G401.6 (cell line): ENCODE measurements around the gene FBXL14.
"Not testable (repeated sequence)": the region's sequence is repeated elsewhere in the genome, so short reads cannot be mapped to it uniquely, and the experiment has no call there.

Source experiments
- FAIRE-seq: peaks from 2 replicates; lab custom pipeline; 2012; peaks lifted over from hg19 to GRCh38; lab: Jason Lieb, UNC

Gene FBXL14

GRCh38 chr12:1572731-1573130, 21.6 kb downstream of the FBXL14 start:
- no peak for FAIRE-seq

DNA sequence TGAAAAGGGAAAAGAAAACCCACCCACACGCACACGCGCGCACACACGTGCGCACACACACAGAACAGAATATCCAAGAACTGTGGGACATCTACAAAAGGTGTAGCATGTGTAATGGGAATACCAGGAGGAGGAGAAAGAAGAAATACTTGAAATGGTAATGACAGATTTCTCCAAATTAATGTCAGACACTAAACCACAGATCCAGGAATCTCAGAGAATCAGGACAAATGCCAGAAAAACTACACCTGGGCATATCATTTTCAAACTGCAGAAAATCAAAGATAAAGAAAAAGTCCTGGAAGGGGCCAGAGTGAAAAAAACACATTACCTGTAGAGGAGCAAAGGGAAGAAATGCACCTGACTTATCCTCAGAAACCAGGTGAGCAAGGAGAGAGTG, 26.5 kb downstream of the FBXL14 start:
- no peak for FAIRE-seq

- no peak for FAIRE-seq
These were observed 27.8 kb downstream of the FBXL14 start for GRCh38 chr12:1566449-1567135.

DNA sequence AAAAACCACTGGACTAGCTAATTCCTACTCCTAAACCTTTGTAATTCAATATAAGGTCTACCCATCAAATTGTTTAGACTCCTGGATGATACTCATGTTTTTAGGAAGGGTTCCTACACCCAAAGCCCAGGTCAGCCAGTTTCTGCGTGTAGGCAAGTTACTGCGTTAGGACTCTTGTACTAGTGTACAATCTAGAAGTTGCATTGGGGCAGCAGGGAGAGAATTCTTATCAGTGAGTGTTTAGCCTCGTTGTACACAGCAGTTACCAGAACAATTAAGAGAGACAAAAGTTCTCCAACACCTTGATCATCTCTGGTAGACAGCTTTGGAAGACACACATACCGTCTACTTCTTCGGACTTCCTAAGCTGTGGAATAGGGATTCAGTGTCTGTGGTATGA, 29.2 kb downstream of the FBXL14 start:
- no peak for FAIRE-seq

- no peak for FAIRE-seq
These were observed 30.3 kb downstream of the FBXL14 start for GRCh38 chr12:1564067-1564466.

DNA sequence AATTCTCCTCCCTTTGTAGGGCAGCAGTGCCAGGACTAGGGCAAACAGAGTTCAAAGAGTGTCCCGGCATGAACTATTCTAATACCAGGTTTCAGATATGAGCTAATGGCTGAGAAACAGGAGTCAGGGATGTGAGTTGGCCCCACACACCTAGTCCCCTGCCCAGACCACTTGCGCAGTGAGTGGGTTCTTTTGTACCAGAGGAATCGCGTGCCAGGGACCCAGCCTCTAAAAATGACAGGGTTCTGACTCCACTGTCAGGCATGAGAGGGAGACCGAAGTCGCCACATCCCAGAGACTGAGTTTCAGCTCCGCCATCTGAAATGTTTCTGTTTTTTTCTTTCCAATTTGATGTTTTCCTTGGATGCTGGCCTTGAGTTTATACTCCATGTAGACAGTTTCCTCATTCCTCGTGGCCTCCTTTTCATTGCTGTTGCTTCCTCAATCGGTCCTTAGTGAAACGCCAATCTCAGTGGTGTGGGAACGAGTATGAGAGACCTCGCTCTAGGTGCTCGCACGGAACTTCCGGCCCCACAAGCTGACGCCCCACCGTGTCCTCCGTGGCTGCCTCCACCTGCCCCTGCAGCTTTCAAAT, 31.5 kb downstream of the FBXL14 start:
- FAIRE-seq = no peak

DNA sequence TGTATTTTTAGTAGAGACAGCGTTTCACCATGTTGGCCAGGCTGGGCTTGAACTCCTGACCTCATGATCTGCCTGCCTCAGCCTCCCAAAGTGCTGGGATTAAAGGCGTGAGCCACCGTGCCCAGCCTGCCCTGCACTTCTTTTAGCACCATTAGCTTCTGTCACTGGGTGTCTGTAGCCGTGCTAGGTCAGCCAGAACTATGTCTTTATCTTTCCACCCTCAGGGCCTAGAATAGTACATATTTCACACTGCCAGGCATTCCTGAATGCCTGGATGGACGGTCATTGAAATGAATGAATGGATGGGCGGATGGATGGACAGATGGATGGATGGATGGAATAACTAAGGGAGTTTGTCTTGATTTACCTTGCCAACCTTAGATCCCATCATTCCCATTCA, 33.7 kb downstream of the FBXL14 start:
- FAIRE-seq = no peak

DNA sequence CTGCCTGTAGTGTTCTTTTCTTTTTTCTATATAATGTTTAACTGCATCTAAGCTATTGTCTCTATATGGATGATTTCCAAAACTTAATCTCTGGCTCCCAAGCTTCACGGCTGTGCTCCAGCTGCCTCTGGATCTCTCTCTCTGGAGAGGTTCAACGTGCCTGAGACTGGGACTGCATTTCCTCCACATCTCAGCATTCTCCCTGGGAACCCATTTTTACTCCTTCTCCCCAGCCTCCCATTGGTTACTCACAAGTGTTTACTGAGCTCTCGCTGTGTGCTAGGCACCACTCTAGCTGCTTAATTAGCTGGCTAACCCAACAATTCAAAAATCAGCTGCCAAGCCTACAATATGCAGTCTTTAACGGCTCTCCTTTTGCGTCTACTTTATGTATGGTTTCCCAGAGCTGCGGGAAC, 34.7 kb downstream of the FBXL14 start:
- no peak for FAIRE-seq

- FAIRE-seq = not testable (repeated sequence)
These were observed 36.3 kb downstream of the FBXL14 start for GRCh38 chr12:1558108-1558507.

GRCh38 chr12:1553987-1554982, 40.1 kb downstream of the FBXL14 start:
- no peak for FAIRE-seq

DNA sequence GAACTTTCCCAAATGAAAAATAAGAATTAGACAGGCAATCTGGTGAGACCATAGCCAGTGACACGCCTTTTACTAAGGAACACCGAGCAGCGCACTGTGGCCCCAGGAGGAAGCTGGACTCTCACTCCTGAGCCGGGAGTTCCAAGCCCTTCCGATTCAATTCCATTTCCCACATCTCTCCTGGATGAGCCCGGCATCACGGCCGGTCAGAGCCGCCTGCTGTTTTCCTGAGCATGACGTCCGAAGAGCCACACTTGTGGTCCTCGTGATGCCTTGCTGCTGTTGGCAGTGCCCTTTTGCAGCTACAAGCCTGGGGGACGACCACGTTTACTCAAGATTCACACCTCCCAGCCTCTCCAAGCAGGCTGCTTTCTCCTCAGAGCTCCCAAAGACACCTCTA, 40.8 kb downstream of the FBXL14 start:
- FAIRE-seq = no peak

DNA sequence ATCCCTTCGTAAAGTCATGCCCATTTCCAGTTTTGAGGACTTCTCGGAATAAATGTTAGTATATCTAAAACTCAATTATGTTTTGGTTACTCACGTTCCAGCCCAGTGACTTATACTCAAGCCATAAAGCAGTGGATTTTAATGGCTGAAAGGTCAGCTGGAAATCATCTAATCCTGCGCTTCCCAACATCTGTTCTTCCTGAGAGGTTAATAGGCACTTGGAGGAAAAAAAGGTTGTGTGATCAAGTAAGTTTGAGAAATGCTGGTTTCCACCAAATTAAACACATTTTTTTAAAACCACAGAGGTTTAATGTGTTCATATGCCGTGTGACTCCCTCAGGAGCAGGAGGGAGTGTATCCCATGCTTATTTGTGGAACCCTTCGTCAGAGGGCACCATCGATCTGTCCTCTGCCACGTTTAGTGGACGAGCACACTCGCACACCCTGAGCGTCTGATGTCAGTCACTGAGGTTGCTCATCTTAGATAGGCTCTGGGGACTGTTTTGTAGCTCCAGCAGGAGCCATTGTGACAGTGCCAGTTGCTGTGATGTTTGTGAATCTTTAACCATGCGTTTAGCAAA, 41.4 kb downstream of the FBXL14 start:
- FAIRE-seq = no peak

DNA sequence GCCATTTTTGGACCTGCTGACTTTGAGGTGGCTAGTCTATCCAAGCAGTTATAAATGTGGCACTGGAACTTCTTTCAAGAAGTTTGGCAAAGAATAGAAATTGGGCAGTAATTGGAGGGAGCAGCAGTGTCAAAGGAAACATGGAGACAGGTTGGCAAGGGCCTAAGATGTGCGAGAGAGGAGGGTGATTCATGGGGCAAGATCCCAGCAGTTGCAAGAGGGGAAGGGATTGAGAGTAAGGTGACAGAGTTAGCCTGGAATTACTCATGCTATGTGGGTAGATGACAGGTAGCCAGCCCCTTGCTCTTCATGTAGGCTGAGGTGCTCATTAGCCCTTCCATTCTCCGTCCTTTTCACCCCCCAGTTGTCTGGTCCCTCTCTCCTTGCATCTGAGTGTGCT, 42.2 kb downstream of the FBXL14 start:
- FAIRE-seq = no peak

DNA sequence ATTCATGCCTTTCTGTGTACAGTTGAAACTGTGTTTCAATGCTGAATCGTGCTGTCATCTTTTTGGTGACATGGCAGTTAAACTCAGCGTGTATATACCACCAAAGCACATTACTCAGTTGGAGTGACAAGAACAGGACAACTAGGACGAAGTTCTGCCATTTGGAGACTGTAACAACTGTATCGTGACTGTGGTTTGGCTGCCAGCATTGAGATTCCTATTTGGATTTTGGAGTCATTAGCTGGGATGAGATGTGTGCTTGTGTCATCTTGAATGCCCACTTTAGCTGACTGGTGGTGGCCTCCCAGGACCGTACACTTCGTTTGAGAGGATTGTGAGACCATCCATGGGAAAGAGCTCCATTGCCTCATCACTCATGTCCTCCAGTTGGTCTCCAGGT, 42.9 kb downstream of the FBXL14 start:
- no peak for FAIRE-seq

GRCh38 chr12:1546931-1547640, 47.3 kb downstream of the FBXL14 start:
- no peak for FAIRE-seq

DNA sequence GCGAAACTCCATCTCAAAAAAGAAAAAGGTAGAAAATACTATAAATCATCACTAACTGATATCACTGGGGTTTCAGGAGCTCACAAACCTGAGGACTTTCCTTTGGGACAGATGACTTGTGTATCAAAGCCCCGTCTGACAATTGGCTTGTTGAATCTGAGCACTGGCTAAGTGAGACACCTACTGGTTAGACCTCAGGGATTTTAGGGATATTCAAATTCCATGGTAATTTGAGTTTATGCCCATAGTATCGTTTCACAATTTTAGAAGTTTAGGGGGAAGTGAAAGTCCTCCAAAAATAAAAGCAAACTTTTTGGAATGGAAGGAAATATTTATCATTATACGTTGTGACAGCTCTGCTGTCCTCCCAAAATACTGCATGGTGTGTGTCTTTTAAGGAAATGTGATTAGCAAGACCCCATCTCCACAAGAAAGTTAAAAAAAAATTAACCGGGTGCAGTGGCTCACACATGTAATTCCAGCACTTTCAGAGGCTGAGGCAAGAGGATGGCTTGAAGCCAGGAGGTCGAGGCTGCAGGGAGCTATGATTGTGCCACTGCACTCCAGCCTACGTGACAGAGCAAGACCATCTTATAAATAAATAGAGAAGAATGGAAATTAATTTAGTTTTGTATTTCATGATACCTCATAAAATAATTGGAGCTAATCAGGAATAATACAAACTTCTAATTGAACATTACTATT, 49.2 kb downstream of the FBXL14 start:
- no peak for FAIRE-seq

DNA sequence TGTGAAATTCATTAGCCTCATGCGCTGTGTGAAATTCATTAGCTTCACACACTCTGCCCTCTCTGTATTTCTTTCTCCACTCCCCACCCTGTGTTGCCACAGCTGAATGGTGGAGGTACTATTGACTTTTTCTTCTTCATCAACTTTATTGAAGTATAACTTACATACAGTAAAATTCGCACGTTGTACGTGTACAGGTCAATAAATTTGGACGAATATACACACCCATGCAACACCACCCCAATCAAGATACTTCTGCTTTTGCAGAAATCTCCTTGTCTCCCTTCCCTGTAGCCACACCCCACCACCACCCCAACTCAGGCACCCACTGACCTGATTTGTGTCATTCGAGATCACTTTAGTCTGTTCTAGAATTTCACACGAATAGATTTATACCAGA, 51.8 kb downstream of the FBXL14 start:
- no peak for FAIRE-seq

DNA sequence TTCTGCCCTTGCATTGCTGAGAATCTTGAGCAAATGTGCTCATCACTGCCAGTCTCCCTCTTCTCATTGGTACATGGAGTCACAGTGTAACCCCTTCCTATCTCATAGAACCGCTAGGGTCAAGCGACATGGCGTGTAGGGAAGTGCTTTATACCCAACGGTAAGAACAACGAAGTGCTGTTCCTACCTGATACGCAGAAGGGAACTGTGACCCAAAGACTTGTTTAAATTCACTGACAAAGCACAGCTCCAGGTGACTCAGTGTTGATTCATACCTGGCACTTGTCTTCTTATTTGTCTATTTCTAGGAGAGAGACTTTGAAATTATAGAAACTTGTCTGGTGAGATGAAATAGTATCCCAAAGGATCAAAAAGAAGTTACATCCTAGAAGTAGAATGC, 53.7 kb downstream of the FBXL14 start:
- FAIRE-seq = no peak

- no peak for FAIRE-seq
These were observed 55.2 kb downstream of the FBXL14 start for GRCh38 chr12:1539135-1539534.

- FAIRE-seq = no peak
These were observed 57.6 kb downstream of the FBXL14 start for GRCh38 chr12:1536817-1537216.

DNA sequence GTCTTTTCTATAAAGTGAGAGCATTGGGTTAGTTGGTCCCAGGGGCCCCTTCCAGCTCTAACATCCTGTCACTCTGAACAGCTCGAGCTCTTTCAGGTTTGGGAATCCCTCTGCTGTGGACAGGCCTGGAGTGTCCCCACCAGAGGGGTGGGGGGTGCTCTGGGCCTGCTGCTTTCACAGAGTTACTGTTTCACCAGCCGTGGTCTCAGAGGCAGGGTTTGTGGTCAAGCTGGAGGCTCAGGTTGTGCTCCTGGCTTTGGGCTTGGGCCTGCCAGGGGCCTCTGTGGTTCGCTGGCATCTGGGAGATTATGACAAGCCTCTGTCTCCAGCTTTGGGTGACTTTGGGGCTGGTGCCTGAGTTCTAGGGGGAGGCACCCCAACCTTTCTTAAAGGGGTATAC, 59.6 kb downstream of the FBXL14 start:
- FAIRE-seq = no peak
